LNCaP clone FGC (cell line): ENCODE results near the gene TIMP1.

Experiments used
- DNase-seq: peaks from one replicate; pipeline ENCODE4 v3.0.0-alpha.2; 2011; ENCODE audit warnings: low read depth
- H3K4me3 ChIP-seq: 2 replicates; pipeline ENCODE4 v1.5.1; 2011; ENCODE audit warnings: mild to moderate bottlenecking, low read depth, low read length, control low read depth
- CTCF ChIP-seq: IDR thresholded peaks from 2 replicates; pipeline ENCODE4 v1.5.1; 2012; ENCODE audit warnings: mild to moderate bottlenecking; ENCODE audit not compliant: control insufficient read depth, insufficient read depth; ENCODE audit errors: extremely low read depth

Gene TIMP1

GRCh38 chrX:47631676-47632075 is 49.4 kb downstream of the TIMP1 start:
- DNase-seq: no peak
- no peak overlapping the region for H3K4me3 ChIP-seq
- no peak for TF ChIP-seq CTCF

GRCh38 chrX:47632666-47633065 is 50.4 kb downstream of the TIMP1 start:
- H3K4me3 ChIP-seq: no peak overlapping the region
- DNase-seq: no peak
- TF ChIP-seq CTCF: no peak

GRCh38 chrX:47633689-47634590 is 51.7 kb downstream of the TIMP1 start:
- TF ChIP-seq CTCF: no peak
- no peak overlapping the region for H3K4me3 ChIP-seq
- DNase-seq: no peak

GRCh38 chrX:47634871-47635575 is 52.8 kb downstream of the TIMP1 start:
- no peak for DNase-seq
- no peak overlapping the region for H3K4me3 ChIP-seq
- TF ChIP-seq CTCF: no peak
